Lower leg skin (tissue), 4 donors: ENCODE results near the gene ADAMTS16. TPM values are rescaled to one million over a fixed set of nuclear protein-coding genes. Genes with fewer than 3 reads are reported as not detected.

Experiments
- DNase-seq, 2 donors: peaks; one replicate each; pipeline ENCODE4 v3.0.0-alpha.2; 2019; ENCODE audit warnings: low spot score in 2 of 2
- H3K4me3 ChIP-seq: fragments of 200-600 bp; sonication (generic); 2 replicates; pipeline ENCODE4 v1.5.1; 2017; ENCODE audit warnings: mild to moderate bottlenecking, low read depth; ENCODE audit not compliant: poor library complexity, severe bottlenecking
- CTCF ChIP-seq, 3 donors: fragments of 450-650 bp; IDR thresholded peaks; one replicate each; pipeline ENCODE4 v1.5.1; 2016; ENCODE audit warnings: antibody characterized with exemption in 3 of 3, mild to moderate bottlenecking in 3 of 3, moderate library complexity in 2 of 3
- POLR2A ChIP-seq, 2 donors: fragments of 450-650 bp; IDR thresholded peaks; one replicate each; pipeline ENCODE4 v1.6.1; 2016 to 2017; ENCODE audit warnings: antibody characterized with exemption in 2 of 2, mild to moderate bottlenecking in 1 of 2, moderate library complexity in 1 of 2
- WGBS, 2 donors: methylation state at CpG; one replicate each; pipeline ENCODE4 v1.1.5; 2018; 5-methylcytosine and 5-hydroxymethylcytosine counted together
- intact Hi-C: fragments of 100-400 bp; cut with DNase I; formaldehyde crosslinking; loops from one replicate; pipeline ENCODE4 v1.15.0; 2023; ENCODE audit warnings: low total_unique reads
- total RNA-seq, 4 donors: library from RNA; depleted of rRNA; stranded (reverse); fragments of >200 nt; gene quantifications; one replicate each; pipeline ENCODE4 v1.1.0, GENCODE V29; 2016

ADAMTS16 gene
- total RNA-seq, 4 donors from 2014 or later, result 0.55 TPM; not detected in 3

GRCh38 chr5:5273398-5273797 is 133.3 kb downstream of the ADAMTS16 start:
- intact Hi-C loops, result no loop called here
- DNase-seq, result no peak
- H3K4me3 ChIP-seq, result no peak overlapping the region
- TF ChIP-seq CTCF (IDR thresholded peaks at IDR 0.05) (no peak), POLR2A (IDR thresholded peaks at IDR 0.05) (no peak)
- 89 to 93% methylated on average over 3 of the region's 3 CpGs for WGBS, 2 donors

GRCh38 chr5:5273976-5274375 is 133.8 kb downstream of the ADAMTS16 start:
- intact Hi-C loops, result no loop called here
- no peak for TF ChIP-seq POLR2A (IDR thresholded peaks at IDR 0.05)
- TF ChIP-seq CTCF (IDR thresholded peaks at IDR 0.05), result no peak
- no peak for DNase-seq
- WGBS, 2 donors, result 91 to 96% methylated on average over 5 of the region's 5 CpGs
- H3K4me3 ChIP-seq, result no peak overlapping the region

GRCh38 chr5:5275211-5275610 is 135.1 kb downstream of the ADAMTS16 start:
- TF ChIP-seq POLR2A (IDR thresholded peaks at IDR 0.05) (no peak), CTCF (IDR thresholded peaks at IDR 0.05) (no peak)
- WGBS, 2 donors, result 44 to 46% methylated on average over 1 of the region's 1 CpG
- intact Hi-C loops, result no loop called here
- H3K4me3 ChIP-seq, result no peak overlapping the region
- no peak for DNase-seq

GRCh38 chr5:5276430-5276829 is 136.3 kb downstream of the ADAMTS16 start:
- DNase-seq, result no peak
- WGBS, 2 donors, result 91 to 93% methylated on average over 8 of the region's 8 CpGs
- TF ChIP-seq POLR2A (IDR thresholded peaks at IDR 0.05), result no peak
- TF ChIP-seq CTCF (IDR thresholded peaks at IDR 0.05), result no peak
- intact Hi-C loops, result no loop called here
- no peak overlapping the region for H3K4me3 ChIP-seq

- intact Hi-C loops, result no loop called here
- TF ChIP-seq CTCF (IDR thresholded peaks at IDR 0.05) (no peak), POLR2A (IDR thresholded peaks at IDR 0.05) (no peak)
- no peak for DNase-seq
- WGBS, 2 donors, result 82 to 84% methylated on average over 12 of the region's 12 CpGs
- H3K4me3 ChIP-seq, result no peak overlapping the region
Observed at GRCh38 chr5:5276951-5277517, 136.9 kb downstream of the ADAMTS16 start.

GRCh38 chr5:5278201-5278814 is 138.2 kb downstream of the ADAMTS16 start:
- no peak overlapping the region for H3K4me3 ChIP-seq
- TF ChIP-seq CTCF (IDR thresholded peaks at IDR 0.05) (no peak), POLR2A (IDR thresholded peaks at IDR 0.05) (no peak)
- intact Hi-C loops, result no loop called here
- no peak for DNase-seq
- WGBS, 2 donors, result 92 to 96% methylated on average over 4 of the region's 4 CpGs
